HepG2 (cell line): ENCODE data around the gene CRIP1. TPM values are rescaled to one million over a fixed set of nuclear protein-coding genes. Genes with fewer than 3 reads are reported as not detected.

Experiments used
- CBFB ChIP-seq: sonication (generic); formaldehyde crosslinking; IDR thresholded peaks from 2 replicates; pipeline ENCODE4 v1.4.0; 2020; ENCODE audit warnings: missing genetic modification reagents
- FLYWCH1 ChIP-seq: sonication (generic); formaldehyde crosslinking; IDR thresholded peaks from 2 replicates; pipeline ENCODE4 v1.8.1; 2023; ENCODE audit warnings: mild to moderate bottlenecking, missing genetic modification reagents
- HNF4G ChIP-seq, 2 experiments: sonication (generic) in 1 of 2; formaldehyde crosslinking in 1 of 2; IDR thresholded peaks; 2 replicates each; pipeline versions ENCODE4 v1.4.0 to v1.6.1; 2011 to 2020; ENCODE audit warnings: borderline replicate concordance in 2 of 2, low read depth in 2 of 2, mild to moderate bottlenecking in 2 of 2, low read length in 1 of 2, missing genetic modification reagents in 1 of 2, moderate library complexity in 1 of 2
- HOXA3 ChIP-seq: sonication (generic); formaldehyde crosslinking; IDR thresholded peaks from 2 replicates; pipeline ENCODE4 v1.5.0; 2020; ENCODE audit warnings: missing genetic modification reagents
- NFE2L1 ChIP-seq: sonication (generic); formaldehyde crosslinking; IDR thresholded peaks from 2 replicates; pipeline ENCODE4 v1.4.0; 2020; ENCODE audit warnings: missing genetic modification reagents, mild to moderate bottlenecking, borderline replicate concordance
- ONECUT2 ChIP-seq: sonication (generic); formaldehyde crosslinking; IDR thresholded peaks from 2 replicates; pipeline ENCODE4 v1.4.0; 2020; ENCODE audit warnings: missing genetic modification reagents
- RBFOX2 ChIP-seq: fragments of 200-400 bp; formaldehyde crosslinking; IDR thresholded peaks from 2 replicates; pipeline ENCODE4 v1.6.1; 2017; ENCODE audit warnings: low read depth, mild to moderate bottlenecking, low read length
- SALL1 ChIP-seq: sonication (generic); formaldehyde crosslinking; IDR thresholded peaks from 2 replicates; pipeline ENCODE4 v1.8.0; 2022; ENCODE audit warnings: mild to moderate bottlenecking, missing genetic modification reagents
- SAP130 ChIP-seq: IDR thresholded peaks from 2 replicates; pipeline ENCODE4 v1.6.1; 2016; ENCODE audit warnings: low read depth
- SNAI1 ChIP-seq: sonication (generic); formaldehyde crosslinking; IDR thresholded peaks from 2 replicates; pipeline ENCODE4 v1.5.0; 2020; ENCODE audit warnings: mild to moderate bottlenecking, missing genetic modification reagents, borderline replicate concordance
- SOX6 ChIP-seq, 2 experiments: fragments of 450-650 bp in 1 of 2; sonication (generic) in 1 of 2; formaldehyde crosslinking in 1 of 2; IDR thresholded peaks; 2 replicates each; pipeline versions ENCODE4 v1.4.0 to v1.6.1; 2017 to 2020; ENCODE audit warnings: antibody characterized with exemption in 1 of 2, mild to moderate bottlenecking in 1 of 2, missing genetic modification reagents in 1 of 2
- SRF ChIP-seq: IDR thresholded peaks from 2 replicates; pipeline ENCODE4 v1.6.1; 2011; ENCODE audit warnings: mild to moderate bottlenecking, low read depth, low read length, moderate library complexity
- ZKSCAN1 ChIP-seq: fragments of 150-350 bp; IDR thresholded peaks from 2 replicates; pipeline ENCODE4 v1.6.1; 2014; ENCODE audit warnings: low read length
- ZNF737 ChIP-seq: sonication (generic); formaldehyde crosslinking; IDR thresholded peaks from 2 replicates; pipeline ENCODE4 v1.5.0; 2020; ENCODE audit warnings: missing genetic modification reagents, mild to moderate bottlenecking, borderline replicate concordance
- polyA plus RNA-seq, 8 experiments: library from polyadenylated mRNA; depleted of rRNA in 3 of 8; stranded (reverse) in 7 of 8; unstranded in 1 of 8; fragments of >200 nt; fragmentation: Illumina TruSeq in 4 of 8; extraction: Trizol in 4 of 8; gene quantifications; 2 replicates each; pipeline versions ENCODE4 v1.2.1 to v1.2.3, GENCODE V29; 2011 to 2016; ENCODE audit warnings: low read depth in 4 of 8, missing spikeins in 1 of 8, mixed read lengths in 1 of 8; ENCODE audit not compliant: insufficient read depth in 1 of 8
- total RNA-seq, 5 experiments: library from RNA; depleted of rRNA; stranded (reverse); fragments of >200 nt; fragmentation: Illumina TruSeq; extraction: Trizol; gene quantifications; 2 replicates each; pipeline ENCODE4 v1.2.3, GENCODE V29; 2016; ENCODE audit warnings: low read depth in 1 of 5
- TF ChIP-seq, protein P1 (sequence below): sonication (generic); formaldehyde crosslinking; IDR thresholded peaks from 2 replicates; pipeline ENCODE4 v1.8.0; 2022; ENCODE audit warnings: missing genetic modification reagents, mild to moderate bottlenecking, borderline replicate concordance
- TF ChIP-seq, protein P2 (sequence below): sonication (generic); formaldehyde crosslinking; IDR thresholded peaks from 2 replicates; pipeline ENCODE4 v1.4.0; 2020; ENCODE audit warnings: missing genetic modification reagents
- TF ChIP-seq, protein P3 (sequence below): sonication (generic); formaldehyde crosslinking; IDR thresholded peaks from 2 replicates; pipeline ENCODE4 v1.5.1; 2020; ENCODE audit warnings: missing genetic modification reagents, mild to moderate bottlenecking, borderline replicate concordance
- TF ChIP-seq, protein P4 (sequence below): sonication (generic); formaldehyde crosslinking; IDR thresholded peaks from 2 replicates; pipeline ENCODE4 v1.5.0; 2020; ENCODE audit warnings: mild to moderate bottlenecking, missing genetic modification reagents, borderline replicate concordance

CRIP1 gene
- total and polyA plus RNA-seq, 2 of the 13 experiments (the other 11 are each of a cell fraction or from before 2014, with no cell fraction given): 53.9 to 59.5 TPM

DNA sequence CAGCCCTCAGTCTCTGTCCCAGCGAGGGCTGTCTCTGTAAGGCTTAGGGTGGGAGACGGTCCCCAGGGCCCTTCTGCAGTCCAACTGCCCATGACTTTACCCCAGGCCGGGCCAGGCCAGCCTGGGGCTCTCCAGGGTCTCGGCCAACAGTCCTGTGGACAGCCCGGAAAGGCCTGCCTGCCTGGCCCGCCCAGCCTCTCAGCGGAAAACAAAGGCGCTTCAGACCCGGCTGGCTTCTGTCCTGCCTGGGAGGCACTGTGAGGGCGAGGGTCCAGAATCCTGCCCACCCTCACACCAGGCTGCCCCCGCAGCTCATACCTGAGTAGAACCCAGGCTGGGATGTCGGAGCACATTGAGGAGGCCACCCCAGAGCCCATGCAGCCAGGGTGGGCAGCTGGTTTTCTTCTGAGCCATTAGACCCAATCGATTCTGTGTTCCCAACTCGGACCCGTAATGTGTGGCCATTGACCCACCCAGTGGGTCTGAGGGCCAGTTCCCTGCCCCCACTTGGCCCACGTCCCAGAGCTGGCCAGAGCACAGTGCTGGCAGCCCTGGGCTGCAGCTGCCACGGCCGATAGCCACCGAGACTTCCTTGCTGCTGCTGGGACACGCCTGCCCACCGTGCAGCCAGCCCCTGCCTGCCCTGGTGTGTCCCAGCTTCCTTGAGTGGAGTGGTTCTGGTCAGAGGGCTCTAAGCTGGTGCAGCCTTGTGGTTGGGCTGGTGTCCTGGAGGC is 10.4 kb upstream of the CRIP1 start (continued):
- TF ChIP-seq, protein P1, sequence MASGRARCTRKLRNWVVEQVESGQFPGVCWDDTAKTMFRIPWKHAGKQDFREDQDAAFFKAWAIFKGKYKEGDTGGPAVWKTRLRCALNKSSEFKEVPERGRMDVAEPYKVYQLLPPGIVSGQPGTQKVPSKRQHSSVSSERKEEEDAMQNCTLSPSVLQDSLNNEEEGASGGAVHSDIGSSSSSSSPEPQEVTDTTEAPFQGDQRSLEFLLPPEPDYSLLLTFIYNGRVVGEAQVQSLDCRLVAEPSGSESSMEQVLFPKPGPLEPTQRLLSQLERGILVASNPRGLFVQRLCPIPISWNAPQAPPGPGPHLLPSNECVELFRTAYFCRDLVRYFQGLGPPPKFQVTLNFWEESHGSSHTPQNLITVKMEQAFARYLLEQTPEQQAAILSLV (CRISPR knock-in tag): no peak
- TF ChIP-seq FLYWCH1 (CRISPR knock-in tag) (no peak), ZKSCAN1 (no peak), HOXA3 (CRISPR knock-in tag) (0 out of 2 replicates have a peak, but pooled peaks have one; percentile 27), RBFOX2 (peak; percentile 59; the same call in 1 of the 2 replicates), ONECUT2 (peak; percentile 35; the same call in 1 of the 2 replicates), NFE2L1 (no peak), SALL1 (CRISPR knock-in tag) (0 out of 2 replicates have a peak, but pooled peaks have one; percentile 31), CBFB (CRISPR knock-in tag) (no peak), SOX6 (IDR thresholded peaks at IDR 0.05) (no peak), SOX6 (CRISPR knock-in tag; IDR thresholded peaks at IDR 0.05) (peak; percentile 48), SRF (no peak), SAP130 (CRISPR knock-in tag) (peak; percentile 50), SNAI1 (CRISPR knock-in tag) (peak; percentile 43; the same call in 1 of the 2 replicates), HNF4G (IDR thresholded peaks at IDR 0.05; ENCODE audit: borderline replicate concordance, low read depth, low read length) (peak; percentile 13; the same call in 1 of the 2 replicates), HNF4G (CRISPR knock-in tag; IDR thresholded peaks at IDR 0.05; ENCODE audit: borderline replicate concordance, low read depth) (no peak), ZNF737 (CRISPR knock-in tag) (no peak)
- TF ChIP-seq, protein P2, sequence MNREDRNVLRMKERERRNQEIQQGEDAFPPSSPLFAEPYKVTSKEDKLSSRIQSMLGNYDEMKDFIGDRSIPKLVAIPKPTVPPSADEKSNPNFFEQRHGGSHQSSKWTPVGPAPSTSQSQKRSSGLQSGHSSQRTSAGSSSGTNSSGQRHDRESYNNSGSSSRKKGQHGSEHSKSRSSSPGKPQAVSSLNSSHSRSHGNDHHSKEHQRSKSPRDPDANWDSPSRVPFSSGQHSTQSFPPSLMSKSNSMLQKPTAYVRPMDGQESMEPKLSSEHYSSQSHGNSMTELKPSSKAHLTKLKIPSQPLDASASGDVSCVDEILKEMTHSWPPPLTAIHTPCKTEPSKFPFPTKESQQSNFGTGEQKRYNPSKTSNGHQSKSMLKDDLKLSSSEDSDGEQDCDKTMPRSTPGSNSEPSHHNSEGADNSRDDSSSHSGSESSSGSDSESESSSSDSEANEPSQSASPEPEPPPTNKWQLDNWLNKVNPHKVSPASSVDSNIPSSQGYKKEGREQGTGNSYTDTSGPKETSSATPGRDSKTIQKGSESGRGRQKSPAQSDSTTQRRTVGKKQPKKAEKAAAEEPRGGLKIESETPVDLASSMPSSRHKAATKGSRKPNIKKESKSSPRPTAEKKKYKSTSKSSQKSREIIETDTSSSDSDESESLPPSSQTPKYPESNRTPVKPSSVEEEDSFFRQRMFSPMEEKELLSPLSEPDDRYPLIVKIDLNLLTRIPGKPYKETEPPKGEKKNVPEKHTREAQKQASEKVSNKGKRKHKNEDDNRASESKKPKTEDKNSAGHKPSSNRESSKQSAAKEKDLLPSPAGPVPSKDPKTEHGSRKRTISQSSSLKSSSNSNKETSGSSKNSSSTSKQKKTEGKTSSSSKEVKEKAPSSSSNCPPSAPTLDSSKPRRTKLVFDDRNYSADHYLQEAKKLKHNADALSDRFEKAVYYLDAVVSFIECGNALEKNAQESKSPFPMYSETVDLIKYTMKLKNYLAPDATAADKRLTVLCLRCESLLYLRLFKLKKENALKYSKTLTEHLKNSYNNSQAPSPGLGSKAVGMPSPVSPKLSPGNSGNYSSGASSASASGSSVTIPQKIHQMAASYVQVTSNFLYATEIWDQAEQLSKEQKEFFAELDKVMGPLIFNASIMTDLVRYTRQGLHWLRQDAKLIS: no peak
- TF ChIP-seq, protein P3, sequence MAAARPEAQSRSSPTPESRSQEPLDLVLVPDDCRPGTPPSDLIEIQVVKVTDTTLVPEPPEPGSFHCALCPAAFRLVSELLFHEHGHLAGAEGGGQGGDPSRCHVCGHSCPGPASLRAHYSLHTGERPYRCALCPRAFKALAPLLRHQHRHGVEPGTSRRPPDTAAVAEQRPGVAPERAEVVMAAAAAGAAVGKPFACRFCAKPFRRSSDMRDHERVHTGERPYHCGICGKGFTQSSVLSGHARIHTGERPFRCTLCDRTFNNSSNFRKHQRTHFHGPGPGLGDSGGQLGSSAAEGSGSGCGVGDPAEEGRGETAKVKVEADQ (CRISPR knock-in tag): no peak
- TF ChIP-seq, protein P4, sequence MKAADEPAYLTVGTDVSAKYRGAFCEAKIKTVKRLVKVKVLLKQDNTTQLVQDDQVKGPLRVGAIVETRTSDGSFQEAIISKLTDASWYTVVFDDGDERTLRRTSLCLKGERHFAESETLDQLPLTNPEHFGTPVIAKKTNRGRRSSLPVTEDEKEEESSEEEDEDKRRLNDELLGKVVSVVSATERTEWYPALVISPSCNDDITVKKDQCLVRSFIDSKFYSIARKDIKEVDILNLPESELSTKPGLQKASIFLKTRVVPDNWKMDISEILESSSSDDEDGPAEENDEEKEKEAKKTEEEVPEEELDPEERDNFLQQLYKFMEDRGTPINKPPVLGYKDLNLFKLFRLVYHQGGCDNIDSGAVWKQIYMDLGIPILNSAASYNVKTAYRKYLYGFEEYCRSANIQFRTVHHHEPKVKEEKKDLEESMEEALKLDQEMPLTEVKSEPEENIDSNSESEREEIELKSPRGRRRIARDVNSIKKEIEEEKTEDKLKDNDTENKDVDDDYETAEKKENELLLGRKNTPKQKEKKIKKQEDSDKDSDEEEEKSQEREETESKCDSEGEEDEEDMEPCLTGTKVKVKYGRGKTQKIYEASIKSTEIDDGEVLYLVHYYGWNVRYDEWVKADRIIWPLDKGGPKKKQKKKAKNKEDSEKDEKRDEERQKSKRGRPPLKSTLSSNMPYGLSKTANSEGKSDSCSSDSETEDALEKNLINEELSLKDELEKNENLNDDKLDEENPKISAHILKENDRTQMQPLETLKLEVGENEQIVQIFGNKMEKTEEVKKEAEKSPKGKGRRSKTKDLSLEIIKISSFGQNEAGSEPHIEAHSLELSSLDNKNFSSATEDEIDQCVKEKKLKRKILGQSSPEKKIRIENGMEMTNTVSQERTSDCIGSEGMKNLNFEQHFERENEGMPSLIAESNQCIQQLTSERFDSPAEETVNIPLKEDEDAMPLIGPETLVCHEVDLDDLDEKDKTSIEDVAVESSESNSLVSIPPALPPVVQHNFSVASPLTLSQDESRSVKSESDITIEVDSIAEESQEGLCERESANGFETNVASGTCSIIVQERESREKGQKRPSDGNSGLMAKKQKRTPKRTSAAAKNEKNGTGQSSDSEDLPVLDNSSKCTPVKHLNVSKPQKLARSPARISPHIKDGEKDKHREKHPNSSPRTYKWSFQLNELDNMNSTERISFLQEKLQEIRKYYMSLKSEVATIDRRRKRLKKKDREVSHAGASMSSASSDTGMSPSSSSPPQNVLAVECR: peak; percentile 10; the same call in 1 of the 2 replicates
